ENCODE measurements around the gene STX7. TPM values are rescaled to one million over a fixed set of nuclear protein-coding genes. Genes with fewer than 3 reads are reported as not detected.

STX7 gene
- total RNA-seq, 1 experiment from 2014 or later = 41.0 TPM

DNA sequence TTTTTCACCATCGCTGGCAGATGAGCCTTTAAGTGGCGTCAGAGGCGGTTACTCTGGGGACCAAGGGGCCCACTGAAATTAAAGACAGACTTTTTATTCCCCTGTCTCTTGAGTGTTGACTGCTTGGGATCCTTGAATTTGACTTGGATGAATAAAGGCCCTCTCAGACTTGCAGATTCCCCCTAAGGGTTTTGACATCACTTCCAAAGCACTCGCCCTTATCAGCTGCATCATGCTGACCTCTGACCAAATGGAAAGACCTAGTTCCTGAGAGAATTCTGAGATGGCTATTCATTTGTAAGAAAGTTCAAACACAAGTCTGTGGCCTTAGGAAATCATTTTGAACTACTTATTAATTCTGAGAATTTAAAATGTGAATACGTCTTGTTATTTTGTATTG is 98.2 kb downstream of the STX7 start:
- Mint-ChIP-seq H3K27ac (ENCODE audit: unreplicated experiment) (no peak overlapping the region), H3K27me3 (ENCODE audit: insufficient read depth, unreplicated experiment) (peaks cover 3% of the 10 kb centered on the region), H3K4me3 (ENCODE audit: unreplicated experiment) (no peak overlapping the region), H3K36me3 (ENCODE audit: insufficient read depth, unreplicated experiment) (no peaks in the 10 kb centered on the region), H3K9me3 (ENCODE audit: unreplicated experiment) (peaks cover 16% of the 10 kb centered on the region), H3K4me1 (ENCODE audit: low read depth, unreplicated experiment) (no peaks in the 10 kb centered on the region)
- no peaks in the 10 kb centered on the region for H3K4me1 ChIP-seq
- CTCF ChIA-PET = no interaction called here
- TF ChIP-seq, protein P1, sequence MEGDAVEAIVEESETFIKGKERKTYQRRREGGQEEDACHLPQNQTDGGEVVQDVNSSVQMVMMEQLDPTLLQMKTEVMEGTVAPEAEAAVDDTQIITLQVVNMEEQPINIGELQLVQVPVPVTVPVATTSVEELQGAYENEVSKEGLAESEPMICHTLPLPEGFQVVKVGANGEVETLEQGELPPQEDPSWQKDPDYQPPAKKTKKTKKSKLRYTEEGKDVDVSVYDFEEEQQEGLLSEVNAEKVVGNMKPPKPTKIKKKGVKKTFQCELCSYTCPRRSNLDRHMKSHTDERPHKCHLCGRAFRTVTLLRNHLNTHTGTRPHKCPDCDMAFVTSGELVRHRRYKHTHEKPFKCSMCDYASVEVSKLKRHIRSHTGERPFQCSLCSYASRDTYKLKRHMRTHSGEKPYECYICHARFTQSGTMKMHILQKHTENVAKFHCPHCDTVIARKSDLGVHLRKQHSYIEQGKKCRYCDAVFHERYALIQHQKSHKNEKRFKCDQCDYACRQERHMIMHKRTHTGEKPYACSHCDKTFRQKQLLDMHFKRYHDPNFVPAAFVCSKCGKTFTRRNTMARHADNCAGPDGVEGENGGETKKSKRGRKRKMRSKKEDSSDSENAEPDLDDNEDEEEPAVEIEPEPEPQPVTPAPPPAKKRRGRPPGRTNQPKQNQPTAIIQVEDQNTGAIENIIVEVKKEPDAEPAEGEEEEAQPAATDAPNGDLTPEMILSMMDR (IDR thresholded peaks at IDR 0.05; ENCODE audit: insufficient read depth in 1 of 2, low read depth in 1 of 2, low read length in 1 of 2, severe bottlenecking in 1 of 2, unreplicated experiment in 1 of 2) = no peak
- BruUV-seq (replicated peaks) = no TSS peak
- no peaks in the 10 kb centered on the region for H3K9me3 ChIP-seq
- no peak for DNase-seq
- no peaks in the 10 kb centered on the region for H3K27me3 ChIP-seq (replicated peaks; ENCODE audit: control insufficient read depth, insufficient read depth, low read length)
- H3K36me3 ChIP-seq (ENCODE audit: control insufficient read depth, insufficient read depth, low read length) = no peaks in the 10 kb centered on the region
- no peak overlapping the region for H3K4me3 ChIP-seq (ENCODE audit: low read depth, low read length)
- POLR2A ChIA-PET = no interaction called here
- intact Hi-C loops (cut with micrococcal nuclease; ENCODE audit: unreplicated experiment) = no loop called here

DNA sequence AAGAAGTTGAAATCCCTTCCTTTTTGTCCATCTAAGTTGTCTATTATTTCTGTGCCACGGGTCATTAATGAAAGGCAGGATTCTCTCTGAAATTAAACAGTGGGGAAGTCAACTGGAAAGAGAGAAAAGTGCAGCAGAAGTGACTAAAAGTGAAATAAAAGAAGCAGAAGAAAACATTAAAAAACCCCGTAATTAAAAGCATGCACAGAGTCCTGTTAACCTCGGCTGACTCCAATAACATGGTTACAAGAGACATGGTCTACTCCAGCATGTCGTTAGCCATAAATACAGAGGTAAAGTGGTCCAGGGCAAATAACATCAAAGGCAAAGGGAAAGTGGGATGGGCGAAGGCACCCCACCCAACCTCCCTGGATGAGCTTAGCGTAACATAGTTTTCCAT is 98.6 kb downstream of the STX7 start:
- ChIA-PET CTCF (no interaction called here), POLR2A (no interaction called here)
- no peak overlapping the region for H3K27ac Mint-ChIP-seq (ENCODE audit: unreplicated experiment)
- Histone ChIP-seq H3K4me1 (no peaks in the 10 kb centered on the region), H3K27me3 (replicated peaks; ENCODE audit: control insufficient read depth, insufficient read depth, low read length) (no peaks in the 10 kb centered on the region), H3K36me3 (ENCODE audit: control insufficient read depth, insufficient read depth, low read length) (no peaks in the 10 kb centered on the region), H3K9me3 (no peaks in the 10 kb centered on the region), H3K4me3 (ENCODE audit: low read depth, low read length) (no peak overlapping the region)
- H3K4me1 Mint-ChIP-seq (ENCODE audit: low read depth, unreplicated experiment) = no peaks in the 10 kb centered on the region
- H3K4me3 Mint-ChIP-seq (ENCODE audit: unreplicated experiment) = no peak overlapping the region
- no TSS peak for BruUV-seq (replicated peaks)
- peaks cover 16% of the 10 kb centered on the region for H3K9me3 Mint-ChIP-seq (ENCODE audit: unreplicated experiment)
- DNase-seq = no peak
- TF ChIP-seq, protein P1 (IDR thresholded peaks at IDR 0.05; ENCODE audit: insufficient read depth in 1 of 2, low read depth in 1 of 2, low read length in 1 of 2, severe bottlenecking in 1 of 2, unreplicated experiment in 1 of 2) = no peak
- peaks cover 3% of the 10 kb centered on the region for H3K27me3 Mint-ChIP-seq (ENCODE audit: insufficient read depth, unreplicated experiment)
- H3K36me3 Mint-ChIP-seq (ENCODE audit: insufficient read depth, unreplicated experiment) = no peaks in the 10 kb centered on the region
- intact Hi-C loops (cut with micrococcal nuclease; ENCODE audit: unreplicated experiment) = no loop called here

DNA sequence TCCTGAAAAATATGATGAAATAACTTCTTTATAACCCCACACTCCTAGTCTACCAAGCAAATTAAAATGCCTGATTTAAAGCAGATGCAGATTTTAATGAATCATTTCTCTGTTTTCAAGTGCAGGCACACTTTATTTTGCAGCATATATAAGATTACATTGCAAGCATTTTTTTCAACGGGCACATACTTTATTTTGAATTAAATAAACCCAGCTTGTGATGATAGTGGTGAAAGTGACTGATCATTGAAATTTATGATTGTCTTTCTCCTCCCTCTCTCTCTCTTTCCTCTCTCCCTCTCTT is 99.5 kb downstream of the STX7 start:
- no peak overlapping the region for H3K27ac Mint-ChIP-seq (ENCODE audit: unreplicated experiment)
- Histone ChIP-seq H3K4me1 (no peaks in the 10 kb centered on the region), H3K9me3 (no peaks in the 10 kb centered on the region), H3K36me3 (ENCODE audit: control insufficient read depth, insufficient read depth, low read length) (no peaks in the 10 kb centered on the region), H3K4me3 (ENCODE audit: low read depth, low read length) (no peak overlapping the region), H3K27me3 (replicated peaks; ENCODE audit: control insufficient read depth, insufficient read depth, low read length) (no peaks in the 10 kb centered on the region)
- DNase-seq = no peak
- TF ChIP-seq, protein P1 (IDR thresholded peaks at IDR 0.05; ENCODE audit: insufficient read depth in 1 of 2, low read depth in 1 of 2, low read length in 1 of 2, severe bottlenecking in 1 of 2, unreplicated experiment in 1 of 2) = no peak
- intact Hi-C loops (cut with micrococcal nuclease; ENCODE audit: unreplicated experiment) = no loop called here
- H3K4me3 Mint-ChIP-seq (ENCODE audit: unreplicated experiment) = no peak overlapping the region
- no peaks in the 10 kb centered on the region for H3K36me3 Mint-ChIP-seq (ENCODE audit: insufficient read depth, unreplicated experiment)
- no peaks in the 10 kb centered on the region for H3K4me1 Mint-ChIP-seq (ENCODE audit: low read depth, unreplicated experiment)
- POLR2A ChIA-PET = no interaction called here
- CTCF ChIA-PET = no interaction called here
- H3K27me3 Mint-ChIP-seq (ENCODE audit: insufficient read depth, unreplicated experiment) = peaks cover 3% of the 10 kb centered on the region
- H3K9me3 Mint-ChIP-seq (ENCODE audit: unreplicated experiment) = peaks cover 16% of the 10 kb centered on the region
- no TSS peak for BruUV-seq (replicated peaks)
